Activated CD8-positive, alpha-beta memory T cell treated with anti-CD3 and anti-CD28 coated beads for 48 hours (primary cell): Measurements from ENCODE around the gene ZNF230.

Source experiments
- DNase-seq, 3 experiments: peaks; one replicate each; pipeline ENCODE4 v3.0.0-alpha.2; 2020; ENCODE audit warnings: low read depth in 2 of 3, low spot score in 2 of 3

Gene ZNF230

GRCh38 chr19:44002566-44003460 lies at the start of gene ZNF230:
TSS of gene ZNF230 (plus strand) at chr19:44002957. CDS start at chr19:44007079, 4,122 bp downstream.
- DNase-seq = peak; percentile 37 to 58 (median 58)

- DNase-seq = no peak
Measured at GRCh38 chr19:43956827-43957226, 45.9 kb upstream of the ZNF230 start.

GRCh38 chr19:43957891-43958290 lies 44.9 kb upstream of the ZNF230 start:
- DNase-seq = no peak

GRCh38 chr19:43960411-43960810 lies 42.3 kb upstream of the ZNF230 start:
- DNase-seq = no peak

GRCh38 chr19:43966079-43966694 lies 36.6 kb upstream of the ZNF230 start:
- no peak for DNase-seq

- no peak for DNase-seq
Measured at GRCh38 chr19:43976732-43977131, 26.0 kb upstream of the ZNF230 start.

GRCh38 chr19:43983544-43983911 lies 19.2 kb upstream of the ZNF230 start:
- DNase-seq = no peak

GRCh38 chr19:43983912-43984686 lies 18.7 kb upstream of the ZNF230 start, which contains the start of gene ZNF155:
TSS of gene ZNF155 (plus strand) at chr19:43984188. CDS start at chr19:43988544, 4,356 bp downstream.
- peak; percentile 40 to 51 (median 45) for DNase-seq

GRCh38 chr19:43984687-43985000 lies 18.1 kb upstream of the ZNF230 start:
- DNase-seq = no peak

- no peak for DNase-seq
Measured at GRCh38 chr19:43997631-43998290, 5.0 kb upstream of the ZNF230 start.

- no peak for DNase-seq
Measured at GRCh38 chr19:44002212-44002565, 568 bp upstream of the ZNF230 start.

- DNase-seq = no peak
Measured at GRCh38 chr19:44003461-44004009, 778 bp downstream of the ZNF230 start.

- no peak for DNase-seq
Measured at GRCh38 chr19:44005973-44006372, 3.2 kb downstream of the ZNF230 start.

- no peak for DNase-seq
Measured at GRCh38 chr19:44007473-44007872, 4.7 kb downstream of the ZNF230 start.

GRCh38 chr19:44010468-44010867 lies 7.7 kb downstream of the ZNF230 start:
- no peak for DNase-seq

- no peak for DNase-seq
Measured at GRCh38 chr19:44019498-44019897, 16.7 kb downstream of the ZNF230 start.

- DNase-seq = no peak
Measured at GRCh38 chr19:44021221-44021620, 18.5 kb downstream of the ZNF230 start.

GRCh38 chr19:44024900-44025216 lies 22.1 kb downstream of the ZNF230 start:
- no peak for DNase-seq

GRCh38 chr19:44025217-44025936 lies 22.6 kb downstream of the ZNF230 start, which contains the start of gene ZNF222:
TSS of gene ZNF222 (plus strand) at chr19:44025379. CDS start at chr19:44025437, 58 bp downstream.
- peak; percentile 38 to 46 (median 39) for DNase-seq

GRCh38 chr19:44026622-44027021 lies 23.9 kb downstream of the ZNF230 start:
- DNase-seq = no peak
